ENCODE measurements around the gene CDKN2B-AS1. TPM values are rescaled to one million over a fixed set of nuclear protein-coding genes. Genes with fewer than 3 reads are reported as not detected.

The CDKN2B-AS1 gene
- total RNA-seq, 1 experiment from 2014 or later = not detected

DNA sequence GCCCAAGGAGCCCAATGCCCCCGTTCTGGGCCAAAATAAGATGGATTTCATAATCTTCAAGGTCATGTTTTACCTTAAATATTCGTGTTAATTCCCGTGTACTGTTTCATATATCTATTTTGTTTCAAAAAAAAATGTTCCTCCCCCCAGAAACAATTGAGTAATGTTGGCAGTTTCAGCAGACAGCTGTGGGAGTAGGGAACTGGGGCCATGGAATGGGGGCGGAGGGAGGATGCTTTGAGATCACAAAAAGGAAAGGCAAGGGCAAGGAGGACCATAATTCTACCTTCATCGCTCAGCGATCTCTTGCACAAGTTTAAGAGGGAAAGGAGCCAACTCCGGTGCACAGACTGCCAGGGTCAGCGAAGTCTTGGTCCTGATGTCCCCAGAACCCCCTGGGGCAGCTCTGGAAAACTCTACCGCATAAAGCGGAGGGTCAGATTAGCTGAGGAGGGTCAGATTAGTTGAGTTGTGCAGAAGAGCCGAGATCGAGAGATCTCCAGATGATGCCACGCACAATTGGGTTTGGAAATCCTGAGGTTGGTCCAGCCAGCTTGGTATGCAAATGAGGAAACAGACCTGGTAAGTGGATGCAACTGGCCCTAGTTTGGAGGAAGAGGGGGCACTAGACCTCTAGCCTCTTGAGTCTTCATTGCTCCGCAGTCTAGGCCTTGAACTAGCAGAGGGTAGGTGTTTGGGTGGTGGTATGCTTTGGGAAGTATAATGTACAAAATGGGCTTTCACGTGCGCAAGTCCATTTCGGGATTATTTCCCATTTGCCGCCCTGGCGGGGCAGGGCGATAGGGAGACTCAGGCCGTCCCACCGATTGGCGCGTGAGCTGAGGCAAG lies 24.4 kb upstream of the CDKN2B-AS1 start:
- POLR2A ChIA-PET = no interaction called here
- no peak overlapping the region for H3K4me3 Mint-ChIP-seq (ENCODE audit: unreplicated experiment)
- CTCF ChIA-PET = no interaction called here

DNA sequence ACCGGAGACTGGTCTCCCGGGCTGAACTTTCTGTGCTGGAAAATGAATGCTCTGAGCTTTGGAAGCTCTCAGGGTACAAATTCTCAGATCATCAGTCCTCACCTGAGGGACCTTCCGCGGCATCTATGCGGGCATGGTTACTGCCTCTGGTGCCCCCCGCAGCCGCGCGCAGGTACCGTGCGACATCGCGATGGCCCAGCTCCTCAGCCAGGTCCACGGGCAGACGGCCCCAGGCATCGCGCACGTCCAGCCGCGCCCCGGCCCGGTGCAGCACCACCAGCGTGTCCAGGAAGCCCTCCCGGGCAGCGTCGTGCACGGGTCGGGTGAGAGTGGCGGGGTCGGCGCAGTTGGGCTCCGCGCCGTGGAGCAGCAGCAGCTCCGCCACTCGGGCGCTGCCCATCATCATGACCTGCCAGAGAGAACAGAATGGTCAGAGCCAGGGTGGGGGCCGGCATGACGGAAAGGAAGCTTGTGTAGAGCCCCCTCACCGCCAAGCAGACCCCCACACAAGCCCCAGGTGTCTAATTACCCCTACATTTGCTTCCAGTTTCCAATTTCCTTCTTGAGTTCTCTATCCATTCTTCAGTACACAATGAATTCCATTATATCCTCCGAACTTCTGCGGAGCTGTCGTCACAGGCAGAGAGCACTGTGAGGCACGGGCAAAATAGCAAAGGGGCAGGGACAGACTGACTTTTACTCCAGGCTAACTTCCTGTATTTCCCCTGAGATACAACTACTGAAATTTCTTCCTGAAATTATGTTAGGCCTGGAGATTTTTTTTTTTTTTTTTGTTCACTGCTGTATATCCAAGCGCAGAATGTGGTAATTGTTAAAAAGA lies 23.6 kb upstream of the CDKN2B-AS1 start:
- intact Hi-C loops (cut with micrococcal nuclease) = no loop called here
- Mint-ChIP-seq H3K27ac (ENCODE audit: low read depth, unreplicated experiment) (no peak overlapping the region), H3K4me1 (ENCODE audit: insufficient read depth, unreplicated experiment) (no peaks in the 10 kb centered on the region), H3K27me3 (ENCODE audit: insufficient read depth, unreplicated experiment) (no peaks in the 10 kb centered on the region), H3K9me3 (ENCODE audit: unreplicated experiment) (no peaks in the 10 kb centered on the region), H3K36me3 (ENCODE audit: insufficient read depth, unreplicated experiment) (no peaks in the 10 kb centered on the region), H3K4me3 (ENCODE audit: unreplicated experiment) (no peak overlapping the region)
- ChIA-PET CTCF (no interaction called here), POLR2A (no interaction called here)
- no TSS peak for BruUV-seq (replicated peaks)
- TF ChIP-seq, protein P1, sequence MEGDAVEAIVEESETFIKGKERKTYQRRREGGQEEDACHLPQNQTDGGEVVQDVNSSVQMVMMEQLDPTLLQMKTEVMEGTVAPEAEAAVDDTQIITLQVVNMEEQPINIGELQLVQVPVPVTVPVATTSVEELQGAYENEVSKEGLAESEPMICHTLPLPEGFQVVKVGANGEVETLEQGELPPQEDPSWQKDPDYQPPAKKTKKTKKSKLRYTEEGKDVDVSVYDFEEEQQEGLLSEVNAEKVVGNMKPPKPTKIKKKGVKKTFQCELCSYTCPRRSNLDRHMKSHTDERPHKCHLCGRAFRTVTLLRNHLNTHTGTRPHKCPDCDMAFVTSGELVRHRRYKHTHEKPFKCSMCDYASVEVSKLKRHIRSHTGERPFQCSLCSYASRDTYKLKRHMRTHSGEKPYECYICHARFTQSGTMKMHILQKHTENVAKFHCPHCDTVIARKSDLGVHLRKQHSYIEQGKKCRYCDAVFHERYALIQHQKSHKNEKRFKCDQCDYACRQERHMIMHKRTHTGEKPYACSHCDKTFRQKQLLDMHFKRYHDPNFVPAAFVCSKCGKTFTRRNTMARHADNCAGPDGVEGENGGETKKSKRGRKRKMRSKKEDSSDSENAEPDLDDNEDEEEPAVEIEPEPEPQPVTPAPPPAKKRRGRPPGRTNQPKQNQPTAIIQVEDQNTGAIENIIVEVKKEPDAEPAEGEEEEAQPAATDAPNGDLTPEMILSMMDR (IDR thresholded peaks at IDR 0.05; ENCODE audit: unreplicated experiment) = no peak
- no peak for DNase-seq (ENCODE audit: unreplicated experiment)

More for the DNA sequence above, 24.4 kb upstream of the CDKN2B-AS1 start:
- H3K9me3 Mint-ChIP-seq (ENCODE audit: unreplicated experiment) = no peaks in the 10 kb centered on the region
- no peak overlapping the region for H3K27ac Mint-ChIP-seq (ENCODE audit: low read depth, unreplicated experiment)
- H3K27me3 Mint-ChIP-seq (ENCODE audit: insufficient read depth, unreplicated experiment) = no peaks in the 10 kb centered on the region
- BruUV-seq (replicated peaks) = no TSS peak
- no peaks in the 10 kb centered on the region for H3K4me1 Mint-ChIP-seq (ENCODE audit: insufficient read depth, unreplicated experiment)
- DNase-seq (ENCODE audit: unreplicated experiment) = no peak
- H3K36me3 Mint-ChIP-seq (ENCODE audit: insufficient read depth, unreplicated experiment) = no peaks in the 10 kb centered on the region
- TF ChIP-seq, protein P1 (IDR thresholded peaks at IDR 0.05; ENCODE audit: unreplicated experiment) = no peak
- intact Hi-C loops (cut with micrococcal nuclease) = no loop called here

DNA sequence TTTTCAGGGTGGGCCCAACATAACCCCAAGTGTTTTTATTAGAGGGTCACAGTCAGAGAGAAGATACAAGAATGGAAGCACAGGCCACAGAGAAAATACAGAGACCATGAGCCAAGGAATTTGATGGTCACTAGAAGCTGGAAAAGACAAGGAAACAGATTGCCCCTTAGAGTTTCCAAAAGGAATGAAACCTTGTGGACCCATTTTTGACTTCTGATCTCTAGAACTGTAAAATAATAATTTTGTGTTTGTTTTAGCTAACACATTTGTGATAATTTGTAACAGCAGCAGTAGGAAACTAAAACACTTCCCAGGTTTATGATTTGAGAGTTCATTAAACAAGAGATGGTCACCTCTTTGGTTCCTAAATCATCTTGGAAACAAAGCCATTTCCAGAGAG lies 22.2 kb upstream of the CDKN2B-AS1 start:
- intact Hi-C loops (cut with micrococcal nuclease) = no loop called here
- Mint-ChIP-seq H3K9me3 (ENCODE audit: unreplicated experiment) (no peaks in the 10 kb centered on the region), H3K36me3 (ENCODE audit: insufficient read depth, unreplicated experiment) (no peaks in the 10 kb centered on the region), H3K27me3 (ENCODE audit: insufficient read depth, unreplicated experiment) (no peaks in the 10 kb centered on the region), H3K4me3 (ENCODE audit: unreplicated experiment) (no peak overlapping the region), H3K27ac (ENCODE audit: low read depth, unreplicated experiment) (no peak overlapping the region), H3K4me1 (ENCODE audit: insufficient read depth, unreplicated experiment) (no peaks in the 10 kb centered on the region)
- ChIA-PET CTCF (no interaction called here), POLR2A (no interaction called here)
- BruUV-seq (replicated peaks) = no TSS peak
- TF ChIP-seq, protein P1 (IDR thresholded peaks at IDR 0.05; ENCODE audit: unreplicated experiment) = no peak
- DNase-seq (ENCODE audit: unreplicated experiment) = no peak

DNA sequence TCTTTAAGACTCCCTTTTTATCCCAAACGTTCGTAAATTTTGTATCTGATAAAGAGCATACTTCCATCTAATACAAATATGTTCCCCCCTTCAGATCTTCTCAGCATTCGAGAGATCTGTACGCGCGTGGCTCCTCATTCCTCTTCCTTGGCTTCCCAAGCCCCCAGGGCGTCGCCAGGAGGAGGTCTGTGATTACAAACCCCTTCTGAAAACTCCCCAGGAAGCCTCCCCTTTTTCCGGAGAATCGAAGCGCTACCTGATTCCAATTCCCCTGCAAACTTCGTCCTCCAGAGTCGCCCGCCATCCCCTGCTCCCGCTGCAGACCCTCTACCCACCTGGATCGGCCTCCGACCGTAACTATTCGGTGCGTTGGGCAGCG lies 20.3 kb upstream of the CDKN2B-AS1 start:
- intact Hi-C loops (cut with micrococcal nuclease) = no loop called here
- Mint-ChIP-seq H3K4me3 (ENCODE audit: unreplicated experiment) (no peak overlapping the region), H3K36me3 (ENCODE audit: insufficient read depth, unreplicated experiment) (no peaks in the 10 kb centered on the region), H3K27me3 (ENCODE audit: insufficient read depth, unreplicated experiment) (no peaks in the 10 kb centered on the region), H3K4me1 (ENCODE audit: insufficient read depth, unreplicated experiment) (no peaks in the 10 kb centered on the region), H3K27ac (ENCODE audit: low read depth, unreplicated experiment) (no peak overlapping the region), H3K9me3 (ENCODE audit: unreplicated experiment) (no peaks in the 10 kb centered on the region)
- CTCF ChIA-PET = no interaction called here
- BruUV-seq (replicated peaks) = no TSS peak
- TF ChIP-seq, protein P1 (IDR thresholded peaks at IDR 0.05; ENCODE audit: unreplicated experiment) = no peak
- POLR2A ChIA-PET = no interaction called here
- DNase-seq (ENCODE audit: unreplicated experiment) = no peak
